SU-DHL-6 (cell line): ENCODE data around the gene INTS1.

Experiments
- H2AFZ ChIP-seq: fragments of 200-600 bp; sonication (generic); 2 replicates; pipeline ENCODE4 v1.6.1; 2014; ENCODE audit warnings: low read depth, mild to moderate bottlenecking, moderate library complexity, mixed read lengths, antibody characterized with exemption, low read length; ENCODE audit not compliant: severe bottlenecking
- H3F3A ChIP-seq: fragments of 200-600 bp; shearing (Covaris generic); 2 replicates; pipeline ENCODE4 v1.6.0; 2016; ENCODE audit warnings: antibody characterized with exemption, mild to moderate bottlenecking; ENCODE audit not compliant: insufficient read depth
- H3K27ac ChIP-seq: fragments of 200-600 bp; sonication (generic); 2 replicates; pipeline ENCODE4 v1.5.1; 2016; ENCODE audit warnings: low read depth, mild to moderate bottlenecking, low read length, moderate library complexity, mixed read lengths
- H3K27me3 ChIP-seq: fragments of 200-600 bp; sonication (generic), shearing (Covaris generic); 2 replicates; pipeline ENCODE4 v1.6.0; 2014; ENCODE audit warnings: mild to moderate bottlenecking, low read length
- H3K36me3 ChIP-seq: fragments of 200-600 bp; sonication (generic); 2 replicates; pipeline ENCODE4 v1.6.1; 2014; ENCODE audit warnings: mild to moderate bottlenecking, low read length, mixed read lengths
- H3K4me2 ChIP-seq: fragments of 300-600, 200-600 bp; shearing (Covaris generic), sonication (generic); 2 replicates; pipeline ENCODE4 v1.6.0; 2014; ENCODE audit warnings: low read length, low read depth, mild to moderate bottlenecking; ENCODE audit not compliant: poor library complexity, severe bottlenecking
- H3K4me3 ChIP-seq: fragments of 200-600 bp; sonication (generic); 2 replicates; pipeline ENCODE4 v1.5.1; 2014; ENCODE audit warnings: antibody characterized with exemption, low read length, mild to moderate bottlenecking, mixed read lengths; ENCODE audit not compliant: insufficient read depth, poor library complexity, severe bottlenecking
- H3K79me2 ChIP-seq: fragments of 200-600 bp; sonication (generic); 2 replicates; pipeline ENCODE4 v1.6.1; 2014; ENCODE audit warnings: mild to moderate bottlenecking, low read length, moderate library complexity; ENCODE audit not compliant: insufficient read depth
- H3K9ac ChIP-seq: fragments of 200-600 bp; sonication (generic); 2 replicates; pipeline ENCODE4 v1.7.0; 2014; ENCODE audit warnings: mild to moderate bottlenecking, low read length
- H3K9me2 ChIP-seq: fragments of 200-600 bp; sonication (generic); replicated peaks from 2 replicates; pipeline ENCODE4 v1.6.1; 2014; ENCODE audit warnings: low read length; ENCODE audit not compliant: insufficient read depth
- H3K9me3 ChIP-seq: fragments of 200-600 bp; sonication (generic); 2 replicates; pipeline ENCODE4 v1.6.1; 2014; ENCODE audit warnings: low read length, mixed read lengths; ENCODE audit not compliant: insufficient read depth
- H4K20me1 ChIP-seq: fragments of 200-600 bp; sonication (generic); 2 replicates; pipeline ENCODE4 v1.6.1; 2014; ENCODE audit warnings: low read depth, mild to moderate bottlenecking, antibody characterized with exemption, low read length, moderate library complexity, mixed read lengths
- EZH2phosphoT487 ChIP-seq: fragments of 200-600 bp; sonication (generic), shearing (Covaris generic); conservative IDR thresholded peaks from 2 replicates; pipeline ENCODE4 v1.6.1; 2018; ENCODE audit warnings: mild to moderate bottlenecking, antibody characterized with exemption, low read length, moderate library complexity, mixed read lengths
- TF ChIP-seq, protein P1 (sequence below): fragments of 200-600 bp; sonication (generic); IDR thresholded peaks from one replicate; pipeline ENCODE4 v1.5.1; 2017; ENCODE audit warnings: antibody characterized with exemption, mild to moderate bottlenecking, low read length, moderate library complexity; ENCODE audit not compliant: insufficient read depth, poor library complexity, severe bottlenecking

The INTS1 gene

GRCh38 chr7:1542841-1543747, 38.9 kb upstream of the INTS1 start:
- peaks cover under 1% of the 10 kb centered on the region for H3K79me2 ChIP-seq
- no peaks in the 10 kb centered on the region for H3K9me2 ChIP-seq
- H2AFZ ChIP-seq: no peak overlapping the region
- H3K27me3 ChIP-seq: no peaks in the 10 kb centered on the region
- no peaks in the 10 kb centered on the region for H3F3A ChIP-seq
- no peak overlapping the region for H3K4me2 ChIP-seq
- no peak overlapping the region for H3K27ac ChIP-seq
- no peak overlapping the region for H3K9ac ChIP-seq
- no peaks in the 10 kb centered on the region for H3K9me3 ChIP-seq
- H3K36me3 ChIP-seq: no peaks in the 10 kb centered on the region
- TF ChIP-seq EZH2phosphoT487: no peak
- TF ChIP-seq, protein P1, sequence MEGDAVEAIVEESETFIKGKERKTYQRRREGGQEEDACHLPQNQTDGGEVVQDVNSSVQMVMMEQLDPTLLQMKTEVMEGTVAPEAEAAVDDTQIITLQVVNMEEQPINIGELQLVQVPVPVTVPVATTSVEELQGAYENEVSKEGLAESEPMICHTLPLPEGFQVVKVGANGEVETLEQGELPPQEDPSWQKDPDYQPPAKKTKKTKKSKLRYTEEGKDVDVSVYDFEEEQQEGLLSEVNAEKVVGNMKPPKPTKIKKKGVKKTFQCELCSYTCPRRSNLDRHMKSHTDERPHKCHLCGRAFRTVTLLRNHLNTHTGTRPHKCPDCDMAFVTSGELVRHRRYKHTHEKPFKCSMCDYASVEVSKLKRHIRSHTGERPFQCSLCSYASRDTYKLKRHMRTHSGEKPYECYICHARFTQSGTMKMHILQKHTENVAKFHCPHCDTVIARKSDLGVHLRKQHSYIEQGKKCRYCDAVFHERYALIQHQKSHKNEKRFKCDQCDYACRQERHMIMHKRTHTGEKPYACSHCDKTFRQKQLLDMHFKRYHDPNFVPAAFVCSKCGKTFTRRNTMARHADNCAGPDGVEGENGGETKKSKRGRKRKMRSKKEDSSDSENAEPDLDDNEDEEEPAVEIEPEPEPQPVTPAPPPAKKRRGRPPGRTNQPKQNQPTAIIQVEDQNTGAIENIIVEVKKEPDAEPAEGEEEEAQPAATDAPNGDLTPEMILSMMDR: no peak
- H4K20me1 ChIP-seq: 0 out of 2 replicates have a peak, but pooled peaks cover 4% of the 10 kb centered on the region
- H3K4me3 ChIP-seq: no peak overlapping the region

- no peaks in the 10 kb centered on the region for H3F3A ChIP-seq
- TF ChIP-seq EZH2phosphoT487: no peak
- TF ChIP-seq, protein P1: no peak
- H3K79me2 ChIP-seq: peaks cover 8% of the 10 kb centered on the region
- H3K9me2 ChIP-seq: no peaks in the 10 kb centered on the region
- no peak overlapping the region for H3K9ac ChIP-seq
- H3K4me2 ChIP-seq: no peak overlapping the region
- H4K20me1 ChIP-seq: peaks cover 4% of the 10 kb centered on the region; the same call in 1 of the 2 replicates
- H3K9me3 ChIP-seq: no peaks in the 10 kb centered on the region
- no peaks in the 10 kb centered on the region for H3K27me3 ChIP-seq
- no peaks in the 10 kb centered on the region for H3K36me3 ChIP-seq
- H3K27ac ChIP-seq: no peak overlapping the region
- no peak overlapping the region for H3K4me3 ChIP-seq
- no peak overlapping the region for H2AFZ ChIP-seq
Measured at GRCh38 chr7:1542329-1542728, 38.1 kb upstream of the INTS1 start.

GRCh38 chr7:1541431-1542162, 37.4 kb upstream of the INTS1 start:
- no peak overlapping the region for H3K4me3 ChIP-seq
- H3K27ac ChIP-seq: no peak overlapping the region
- peaks cover 5% of the 10 kb centered on the region; the same call in 1 of the 2 replicates for H4K20me1 ChIP-seq
- H3K79me2 ChIP-seq: peaks cover 15% of the 10 kb centered on the region
- no peaks in the 10 kb centered on the region for H3K9me2 ChIP-seq
- no peak overlapping the region for H2AFZ ChIP-seq
- TF ChIP-seq EZH2phosphoT487: no peak
- TF ChIP-seq, protein P1: no peak
- H3K9me3 ChIP-seq: no peaks in the 10 kb centered on the region
- no peaks in the 10 kb centered on the region for H3K36me3 ChIP-seq
- no peak overlapping the region for H3K4me2 ChIP-seq
- H3K9ac ChIP-seq: no peak overlapping the region
- H3F3A ChIP-seq: no peaks in the 10 kb centered on the region
- no peaks in the 10 kb centered on the region for H3K27me3 ChIP-seq
